ENCODE data around the gene MYT1. TPM values are rescaled to one million over a fixed set of nuclear protein-coding genes. Genes with fewer than 3 reads are reported as not detected.

MYT1 gene
- total RNA-seq, 1 experiment from 2014 or later: 7.1 TPM

DNA sequence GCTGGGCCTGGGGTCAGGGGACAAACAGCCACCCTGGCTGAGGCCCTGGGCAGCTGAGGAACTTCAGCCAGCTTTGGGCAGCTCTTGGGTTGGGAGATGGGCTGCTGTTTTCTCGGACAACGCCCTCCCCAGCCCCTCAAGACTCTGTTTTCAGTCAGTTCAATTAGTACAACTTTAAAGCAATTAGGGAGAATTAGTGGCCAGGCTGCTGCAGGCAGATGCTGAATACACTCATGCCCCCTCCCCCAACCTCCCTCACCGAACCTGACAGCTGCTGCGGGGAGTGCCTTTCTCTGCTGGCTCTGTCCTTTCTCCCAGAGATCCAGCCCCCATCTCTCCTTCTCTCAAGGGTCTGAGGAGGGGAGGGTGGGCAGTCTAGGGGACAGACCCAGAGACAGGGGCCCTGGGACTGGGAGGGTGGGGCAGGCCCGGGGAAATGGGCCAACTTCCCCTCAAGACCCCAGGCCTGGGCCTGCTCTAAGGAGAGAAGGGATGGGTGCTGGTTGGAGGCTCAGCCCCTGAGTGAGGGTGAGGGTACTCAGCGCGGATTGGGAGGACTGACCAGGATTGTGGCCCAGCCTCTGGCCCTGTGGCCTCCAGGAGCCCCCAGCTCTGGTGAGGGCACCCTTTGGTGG, 17.8 kb upstream of the MYT1 start:
- ATAC-seq (no peak), DNase-seq (ENCODE audit: low read depth, low spot score) (no peak)
- H3K9me3 ChIP-seq (ENCODE audit: control insufficient read depth in 1 of 2, insufficient read depth in 1 of 2, low read depth in 1 of 2, low read length in 2 of 2): peaks cover 14 to 32% of the 10 kb centered on the region in 2 experiments; a peak in 2 of 4 replicates
- ChIA-PET POLR2A (no interaction called here), CTCF (no interaction called here), RAD21 (ENCODE audit: low non-redundant PET in 1 of 2, low total read pairs in 2 of 2, uncharacterized antibody in 2 of 2, unreplicated experiment in 2 of 2) (no interaction called here)
- H3K4me2 ChIP-seq (ENCODE audit: low read length): no peak overlapping the region
- H3K27ac ChIP-seq (ENCODE audit: low read depth, low read length): no peak overlapping the region
- H3K36me3 ChIP-seq (ENCODE audit: control insufficient read depth in 1 of 2, insufficient read depth in 2 of 2, low read length in 2 of 2): no peaks in the 10 kb centered on the region
- no peaks in the 10 kb centered on the region for H4K20me1 ChIP-seq (ENCODE audit: insufficient read depth)
- peaks cover 0 to 4% of the 10 kb centered on the region in 2 experiments; a peak in 1 of 4 replicates for H3K4me1 ChIP-seq (ENCODE audit: control insufficient read depth in 1 of 2, insufficient read depth in 2 of 2, low read length in 2 of 2)
- H2AFZ ChIP-seq (ENCODE audit: low read depth, low read length, poor library complexity, severe bottlenecking): no peak overlapping the region
- TF ChIP-seq, protein P1, sequence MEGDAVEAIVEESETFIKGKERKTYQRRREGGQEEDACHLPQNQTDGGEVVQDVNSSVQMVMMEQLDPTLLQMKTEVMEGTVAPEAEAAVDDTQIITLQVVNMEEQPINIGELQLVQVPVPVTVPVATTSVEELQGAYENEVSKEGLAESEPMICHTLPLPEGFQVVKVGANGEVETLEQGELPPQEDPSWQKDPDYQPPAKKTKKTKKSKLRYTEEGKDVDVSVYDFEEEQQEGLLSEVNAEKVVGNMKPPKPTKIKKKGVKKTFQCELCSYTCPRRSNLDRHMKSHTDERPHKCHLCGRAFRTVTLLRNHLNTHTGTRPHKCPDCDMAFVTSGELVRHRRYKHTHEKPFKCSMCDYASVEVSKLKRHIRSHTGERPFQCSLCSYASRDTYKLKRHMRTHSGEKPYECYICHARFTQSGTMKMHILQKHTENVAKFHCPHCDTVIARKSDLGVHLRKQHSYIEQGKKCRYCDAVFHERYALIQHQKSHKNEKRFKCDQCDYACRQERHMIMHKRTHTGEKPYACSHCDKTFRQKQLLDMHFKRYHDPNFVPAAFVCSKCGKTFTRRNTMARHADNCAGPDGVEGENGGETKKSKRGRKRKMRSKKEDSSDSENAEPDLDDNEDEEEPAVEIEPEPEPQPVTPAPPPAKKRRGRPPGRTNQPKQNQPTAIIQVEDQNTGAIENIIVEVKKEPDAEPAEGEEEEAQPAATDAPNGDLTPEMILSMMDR (IDR thresholded peaks at IDR 0.05 in 2 of 3, conservative IDR thresholded peaks at IDR 0.05 in 1 of 3; ENCODE audit: borderline replicate concordance in 1 of 3, insufficient read depth in 1 of 3, low read depth in 2 of 3, low read length in 2 of 3): no peak
- no peak for TF ChIP-seq ELF1 (IDR thresholded peaks at IDR 0.05; ENCODE audit: borderline replicate concordance, low read depth)
- TF ChIP-seq ZFX (IDR thresholded peaks at IDR 0.05): no peak
- TF ChIP-seq FOSL1 (IDR thresholded peaks at IDR 0.05; ENCODE audit: low read depth): no peak
- no peak for TF ChIP-seq RAD21 (IDR thresholded peaks at IDR 0.05; ENCODE audit: low read depth)
- TF ChIP-seq, protein P2, sequence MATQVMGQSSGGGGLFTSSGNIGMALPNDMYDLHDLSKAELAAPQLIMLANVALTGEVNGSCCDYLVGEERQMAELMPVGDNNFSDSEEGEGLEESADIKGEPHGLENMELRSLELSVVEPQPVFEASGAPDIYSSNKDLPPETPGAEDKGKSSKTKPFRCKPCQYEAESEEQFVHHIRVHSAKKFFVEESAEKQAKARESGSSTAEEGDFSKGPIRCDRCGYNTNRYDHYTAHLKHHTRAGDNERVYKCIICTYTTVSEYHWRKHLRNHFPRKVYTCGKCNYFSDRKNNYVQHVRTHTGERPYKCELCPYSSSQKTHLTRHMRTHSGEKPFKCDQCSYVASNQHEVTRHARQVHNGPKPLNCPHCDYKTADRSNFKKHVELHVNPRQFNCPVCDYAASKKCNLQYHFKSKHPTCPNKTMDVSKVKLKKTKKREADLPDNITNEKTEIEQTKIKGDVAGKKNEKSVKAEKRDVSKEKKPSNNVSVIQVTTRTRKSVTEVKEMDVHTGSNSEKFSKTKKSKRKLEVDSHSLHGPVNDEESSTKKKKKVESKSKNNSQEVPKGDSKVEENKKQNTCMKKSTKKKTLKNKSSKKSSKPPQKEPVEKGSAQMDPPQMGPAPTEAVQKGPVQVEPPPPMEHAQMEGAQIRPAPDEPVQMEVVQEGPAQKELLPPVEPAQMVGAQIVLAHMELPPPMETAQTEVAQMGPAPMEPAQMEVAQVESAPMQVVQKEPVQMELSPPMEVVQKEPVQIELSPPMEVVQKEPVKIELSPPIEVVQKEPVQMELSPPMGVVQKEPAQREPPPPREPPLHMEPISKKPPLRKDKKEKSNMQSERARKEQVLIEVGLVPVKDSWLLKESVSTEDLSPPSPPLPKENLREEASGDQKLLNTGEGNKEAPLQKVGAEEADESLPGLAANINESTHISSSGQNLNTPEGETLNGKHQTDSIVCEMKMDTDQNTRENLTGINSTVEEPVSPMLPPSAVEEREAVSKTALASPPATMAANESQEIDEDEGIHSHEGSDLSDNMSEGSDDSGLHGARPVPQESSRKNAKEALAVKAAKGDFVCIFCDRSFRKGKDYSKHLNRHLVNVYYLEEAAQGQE (IDR thresholded peaks at IDR 0.05; ENCODE audit: low read depth): no peak
- no peak for TF ChIP-seq POLR2AphosphoS5 (IDR thresholded peaks at IDR 0.05; ENCODE audit: low read depth, low read length)
- no peak for TF ChIP-seq TCF7L2 (IDR thresholded peaks at IDR 0.05; ENCODE audit: borderline replicate concordance, extremely low read depth, insufficient read depth, insufficient read length)
- no peak for TF ChIP-seq CEBPB (IDR thresholded peaks at IDR 0.05; ENCODE audit: low read depth)
- no peak for TF ChIP-seq ATF3 (IDR thresholded peaks at IDR 0.05)
- TF ChIP-seq EZH2phosphoT487 (IDR thresholded peaks at IDR 0.05; ENCODE audit: borderline replicate concordance): no peak
- TF ChIP-seq YY1 (IDR thresholded peaks at IDR 0.05; ENCODE audit: extremely low read depth, insufficient replicate concordance, low read depth, low read length): no peak
- TF ChIP-seq, protein P3, sequence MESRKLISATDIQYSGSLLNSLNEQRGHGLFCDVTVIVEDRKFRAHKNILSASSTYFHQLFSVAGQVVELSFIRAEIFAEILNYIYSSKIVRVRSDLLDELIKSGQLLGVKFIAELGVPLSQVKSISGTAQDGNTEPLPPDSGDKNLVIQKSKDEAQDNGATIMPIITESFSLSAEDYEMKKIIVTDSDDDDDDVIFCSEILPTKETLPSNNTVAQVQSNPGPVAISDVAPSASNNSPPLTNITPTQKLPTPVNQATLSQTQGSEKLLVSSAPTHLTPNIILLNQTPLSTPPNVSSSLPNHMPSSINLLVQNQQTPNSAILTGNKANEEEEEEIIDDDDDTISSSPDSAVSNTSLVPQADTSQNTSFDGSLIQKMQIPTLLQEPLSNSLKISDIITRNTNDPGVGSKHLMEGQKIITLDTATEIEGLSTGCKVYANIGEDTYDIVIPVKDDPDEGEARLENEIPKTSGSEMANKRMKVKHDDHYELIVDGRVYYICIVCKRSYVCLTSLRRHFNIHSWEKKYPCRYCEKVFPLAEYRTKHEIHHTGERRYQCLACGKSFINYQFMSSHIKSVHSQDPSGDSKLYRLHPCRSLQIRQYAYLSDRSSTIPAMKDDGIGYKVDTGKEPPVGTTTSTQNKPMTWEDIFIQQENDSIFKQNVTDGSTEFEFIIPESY (IDR thresholded peaks at IDR 0.05; ENCODE audit: extremely low read depth, insufficient replicate concordance, low read length): no peak
- no peak for TF ChIP-seq MAX (IDR thresholded peaks at IDR 0.05)
- no peak for TF ChIP-seq SIN3A (IDR thresholded peaks at IDR 0.05; ENCODE audit: low read depth)
- no peak for TF ChIP-seq EZH2 (IDR thresholded peaks at IDR 0.05)
- TF ChIP-seq SP1 (IDR thresholded peaks at IDR 0.05; ENCODE audit: low read depth): no peak
- TF ChIP-seq POLR2A (IDR thresholded peaks at IDR 0.05; ENCODE audit: borderline replicate concordance, extremely low read depth, insufficient read depth, insufficient read length): no peak
- no peak for TF ChIP-seq CBX3 (IDR thresholded peaks at IDR 0.05; ENCODE audit: low read depth)
- no peak for TF ChIP-seq ZNF274 (IDR thresholded peaks at IDR 0.05; ENCODE audit: low read depth, low read length)
- intact Hi-C loops (cut with micrococcal nuclease): no loop called here
- no peaks in the 10 kb centered on the region for H3K9me2 ChIP-seq (ENCODE audit: insufficient read depth)
- H3K27me3 ChIP-seq (ENCODE audit: insufficient read depth, low read length): no peaks in the 10 kb centered on the region
- H3K4me3 ChIP-seq (replicated peaks in 1 of 2; ENCODE audit: low read depth in 1 of 2, low read length in 2 of 2): no peak overlapping the region
- no peak overlapping the region for H3K9ac ChIP-seq (ENCODE audit: low read length)
- no peaks in the 10 kb centered on the region for H3K79me2 ChIP-seq (ENCODE audit: insufficient read depth, low read length)
- BruUV-seq (replicated peaks): no TSS peak

Data from HCT116 (cell line).